ENCODE results near the gene NRXN2.
A peak's percentile ranks its signal among the peaks of the same experiment; 100 is the strongest.

NRXN2 gene

GRCh38 chr11:64696045-64696444, 27.0 kb downstream of the NRXN2 start:
- Mint-ChIP-seq H3K4me3 (no peak overlapping the region), H3K36me3 (no peaks in the 10 kb centered on the region), H3K4me1 (peaks cover 19 to 29% of the 10 kb centered on the region in 2 donors), H3K27me3 (peaks cover 26 to 42% of the 10 kb centered on the region in 2 donors), H3K27ac (no peak overlapping the region), H3K9me3 (no peaks in the 10 kb centered on the region)
- ATAC-seq (replicated peaks) (no peak), DNase-seq (no peak)

DNA sequence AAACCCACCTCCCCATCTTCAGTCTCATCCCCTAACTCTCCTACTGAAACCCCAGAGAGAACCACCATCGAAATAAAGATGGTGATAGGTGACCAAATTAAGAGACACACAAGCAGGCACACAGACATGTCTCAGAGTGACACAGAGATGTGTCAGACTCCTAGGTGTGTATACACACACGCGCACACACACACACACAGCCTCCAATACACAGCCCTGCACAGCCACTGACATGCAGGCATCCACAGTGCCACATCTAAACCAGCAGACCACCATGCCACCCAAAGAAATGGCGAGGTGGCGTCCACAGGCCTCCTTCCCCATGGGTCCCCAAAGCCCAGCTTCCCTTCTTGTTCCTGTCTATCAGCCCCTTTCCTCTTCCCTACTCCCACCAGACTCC, 27.4 kb downstream of the NRXN2 start:
- Mint-ChIP-seq H3K36me3 (no peaks in the 10 kb centered on the region), H3K4me1 (peaks cover 19 to 32% of the 10 kb centered on the region in 2 donors), H3K27me3 (peaks cover 21 to 37% of the 10 kb centered on the region in 2 donors), H3K27ac (no peak overlapping the region), H3K4me3 (no peak overlapping the region), H3K9me3 (no peaks in the 10 kb centered on the region)
- ATAC-seq (replicated peaks) = no peak
- DNase-seq = no peak

DNA sequence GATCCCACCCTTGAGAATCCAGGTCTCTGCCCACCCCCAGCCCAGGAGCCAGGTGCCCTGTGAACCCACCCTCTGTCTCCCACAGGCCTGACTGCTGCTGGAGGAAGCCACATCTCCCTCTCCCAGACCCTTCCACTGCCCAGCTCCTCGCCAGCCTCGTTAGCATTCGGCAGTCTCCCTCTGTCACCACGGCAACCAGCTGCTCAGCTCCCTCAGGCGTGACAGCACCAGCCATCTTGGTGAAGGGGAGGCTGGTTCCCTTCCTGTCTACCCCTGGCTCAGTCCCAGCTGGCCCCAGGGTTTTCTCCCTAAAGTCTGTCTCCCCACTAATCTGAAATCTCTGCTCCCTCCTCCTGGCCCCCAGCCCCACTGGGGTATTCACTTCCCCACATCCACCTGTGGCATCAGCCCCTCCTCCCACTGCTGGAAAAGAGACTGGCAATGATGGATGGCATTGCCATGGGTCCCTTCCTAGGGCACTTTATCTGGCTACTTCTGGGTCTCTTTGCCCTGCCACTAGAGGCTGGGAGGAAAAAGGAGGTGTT, 28.1 kb downstream of the NRXN2 start:
- peak; percentile 85 to 89 for ATAC-seq (replicated peaks)
- Mint-ChIP-seq H3K9me3 (no peaks in the 10 kb centered on the region), H3K36me3 (no peaks in the 10 kb centered on the region), H3K27ac (peak overlapping the region; percentile 48), H3K27me3 (peaks cover 19 to 34% of the 10 kb centered on the region in 2 donors), H3K4me3 (no peak overlapping the region), H3K4me1 (peaks cover 19 to 32% of the 10 kb centered on the region in 2 donors)
- DNase-seq = no peak

GRCh38 chr11:64694026-64694755, 28.8 kb downstream of the NRXN2 start:
- Mint-ChIP-seq H3K27ac (peak overlapping the region; percentile 48), H3K4me3 (no peak overlapping the region)

GRCh38 chr11:64692764-64693331, 30.1 kb downstream of the NRXN2 start:
- Mint-ChIP-seq H3K27me3 (peaks cover 19 to 34% of the 10 kb centered on the region in 2 donors), H3K9me3 (no peaks in the 10 kb centered on the region), H3K36me3 (no peaks in the 10 kb centered on the region), H3K4me3 (peak overlapping the region; percentile 61 to 66), H3K4me1 (peaks cover 27 to 51% of the 10 kb centered on the region in 2 donors), H3K27ac (peak overlapping the region; percentile 75)
- no peak for ATAC-seq (replicated peaks)
- no peak for DNase-seq

More at GRCh38 chr11:64694026-64694755, 28.8 kb downstream of the NRXN2 start:
- Mint-ChIP-seq H3K9me3 (no peaks in the 10 kb centered on the region), H3K27me3 (peaks cover 19 to 34% of the 10 kb centered on the region in 2 donors), H3K4me1 (peaks cover 19 to 37% of the 10 kb centered on the region in 2 donors), H3K36me3 (no peaks in the 10 kb centered on the region)
- ATAC-seq (replicated peaks) (no peak), DNase-seq (no peak)

DNA sequence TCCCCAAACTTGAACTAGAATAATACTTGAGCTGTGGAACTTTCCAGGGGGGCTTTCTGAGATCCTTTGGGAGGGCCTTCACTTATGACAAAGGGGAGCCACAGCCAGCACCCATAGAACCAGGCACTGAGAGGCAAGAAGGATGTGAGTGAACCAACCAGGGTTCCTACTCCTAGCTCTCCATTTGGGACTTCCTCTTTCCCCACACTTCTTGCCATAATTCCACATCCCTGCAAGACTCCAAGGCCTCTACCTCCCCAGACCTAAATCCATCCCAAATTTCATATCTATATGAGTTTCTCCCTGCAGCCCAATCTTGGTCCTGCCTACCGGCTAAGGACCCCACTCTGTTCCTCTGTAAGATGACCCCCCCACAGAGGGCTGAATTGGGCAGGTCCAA, 31.5 kb downstream of the NRXN2 start:
- Mint-ChIP-seq H3K9me3 (no peaks in the 10 kb centered on the region), H3K4me1 (peaks cover 28 to 54% of the 10 kb centered on the region in 2 donors), H3K4me3 (no peak overlapping the region), H3K27me3 (peaks cover 19 to 34% of the 10 kb centered on the region in 2 donors), H3K27ac (no peak overlapping the region), H3K36me3 (no peaks in the 10 kb centered on the region)
- ATAC-seq (replicated peaks) (no peak), DNase-seq (no peak)

- DNase-seq (no peak), ATAC-seq (replicated peaks) (no peak)
- H3K9me3 Mint-ChIP-seq = no peaks in the 10 kb centered on the region
- H3K27me3 Mint-ChIP-seq = peaks cover 19 to 34% of the 10 kb centered on the region in 2 donors
- peaks cover 26 to 52% of the 10 kb centered on the region in 2 donors for H3K4me1 Mint-ChIP-seq
- H3K36me3 Mint-ChIP-seq = no peaks in the 10 kb centered on the region
- H3K27ac Mint-ChIP-seq = no peak overlapping the region
- H3K4me3 Mint-ChIP-seq = no peak overlapping the region
Observed at GRCh38 chr11:64690235-64690634, 32.8 kb downstream of the NRXN2 start.

DNA sequence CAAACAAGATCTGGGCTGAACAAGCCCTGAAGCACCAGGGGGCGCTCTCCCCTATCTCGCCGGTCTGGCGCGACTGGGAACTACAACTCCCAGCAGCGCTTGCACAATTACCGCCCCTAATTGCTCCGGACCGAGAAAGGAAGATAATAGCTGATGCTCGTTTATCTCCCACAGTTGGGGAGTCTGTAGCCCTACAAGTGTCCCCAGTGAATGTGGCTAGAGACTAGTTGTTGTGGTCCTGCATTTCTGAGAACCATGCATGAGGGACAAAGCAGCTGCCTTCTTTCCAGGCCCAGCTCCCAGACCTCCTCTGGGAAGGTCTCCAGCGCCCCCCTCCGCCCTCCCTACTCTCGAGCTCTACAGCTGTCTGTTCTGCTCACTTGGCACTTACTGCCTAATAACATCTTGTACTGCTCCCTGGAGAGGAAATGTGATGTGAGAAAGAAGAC, 34.4 kb downstream of the NRXN2 start:
- H3K9me3 Mint-ChIP-seq = no peaks in the 10 kb centered on the region
- peak overlapping the region; percentile 66 to 72 for H3K4me3 Mint-ChIP-seq
- peak overlapping the region; percentile 0 for H3K27ac Mint-ChIP-seq
- ATAC-seq (replicated peaks) (peak; percentile 96 to 97), DNase-seq (peak; percentile 82)
- H3K27me3 Mint-ChIP-seq = peaks cover 19 to 22% of the 10 kb centered on the region in 2 donors
- no peaks in the 10 kb centered on the region for H3K36me3 Mint-ChIP-seq
- peaks cover 18 to 39% of the 10 kb centered on the region in 2 donors for H3K4me1 Mint-ChIP-seq

GRCh38 chr11:64687643-64688533, 35.1 kb downstream of the NRXN2 start:
- DNase-seq = no peak
- no peaks in the 10 kb centered on the region for H3K9me3 Mint-ChIP-seq
- H3K27me3 Mint-ChIP-seq = peaks cover 14 to 15% of the 10 kb centered on the region in 2 donors
- no peaks in the 10 kb centered on the region for H3K36me3 Mint-ChIP-seq
- H3K4me1 Mint-ChIP-seq = peaks cover 14 to 33% of the 10 kb centered on the region in 2 donors
- H3K4me3 Mint-ChIP-seq = peak overlapping the region; percentile 18 to 66
- peak overlapping the region; percentile 0 for H3K27ac Mint-ChIP-seq
- no peak for ATAC-seq (replicated peaks)

DNA sequence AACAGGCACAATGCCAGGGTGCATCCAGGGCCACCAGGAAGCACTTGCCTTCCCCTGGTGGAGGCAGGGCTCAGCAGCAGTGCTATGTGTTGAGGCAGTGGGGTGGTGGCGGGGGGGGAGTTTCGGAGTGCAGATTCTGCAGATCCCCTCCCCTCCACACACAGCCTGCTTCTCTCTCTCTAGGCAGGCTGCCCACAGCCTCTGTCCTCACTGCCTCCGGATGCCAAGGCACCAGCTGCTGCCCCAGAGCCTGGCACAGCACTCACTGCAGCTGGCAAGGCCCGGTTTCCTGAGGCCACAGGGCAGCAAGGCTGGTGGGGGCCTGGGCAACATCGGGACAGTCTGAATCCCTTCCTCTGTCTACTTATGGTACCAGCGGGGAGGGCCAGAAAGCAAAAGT, 35.8 kb downstream of the NRXN2 start:
- Mint-ChIP-seq H3K9me3 (no peaks in the 10 kb centered on the region), H3K27ac (no peak overlapping the region), H3K4me3 (no peak overlapping the region), H3K36me3 (no peaks in the 10 kb centered on the region), H3K27me3 (peaks cover 7 to 13% of the 10 kb centered on the region in 2 donors), H3K4me1 (peaks cover 9 to 26% of the 10 kb centered on the region in 2 donors)
- ATAC-seq (replicated peaks) (no peak), DNase-seq (no peak)

DNA sequence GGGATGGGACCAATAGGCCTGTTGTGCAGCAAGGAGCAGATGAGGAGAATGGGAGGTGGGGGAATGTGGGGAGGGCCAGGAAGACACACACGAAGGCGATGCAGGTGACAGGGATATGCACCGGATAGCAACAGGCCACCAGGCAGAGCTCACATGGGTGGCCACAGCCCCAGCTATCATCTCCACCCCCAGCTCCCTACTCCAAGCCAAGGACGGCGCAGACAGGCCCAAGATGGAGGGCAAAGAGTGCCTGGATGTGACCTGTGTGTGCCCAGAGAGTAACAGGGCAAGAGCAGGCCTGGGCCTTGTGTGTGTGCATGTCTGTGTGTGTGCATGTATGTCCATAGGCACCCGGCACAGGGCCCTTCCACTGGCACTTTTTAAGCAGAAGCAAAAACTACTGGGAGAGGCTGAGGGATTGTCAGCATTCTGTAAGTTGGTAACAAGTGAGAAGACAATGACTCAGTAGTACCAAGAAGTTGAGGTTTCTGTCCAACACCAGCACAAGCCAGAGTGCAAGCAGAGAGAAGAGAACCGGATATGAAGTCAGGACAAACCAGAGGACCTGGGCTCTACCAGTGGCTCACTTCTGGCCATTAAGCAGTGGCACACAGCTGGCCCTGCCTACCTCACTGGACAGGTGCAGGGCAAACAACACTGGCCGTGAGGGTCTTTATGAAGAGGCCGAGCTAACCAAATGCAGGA, 36.4 kb downstream of the NRXN2 start:
- Mint-ChIP-seq H3K4me3 (no peak overlapping the region), H3K9me3 (no peaks in the 10 kb centered on the region), H3K27ac (no peak overlapping the region), H3K27me3 (peaks cover under 1 to 9% of the 10 kb centered on the region in 2 donors), H3K4me1 (peaks cover 9 to 25% of the 10 kb centered on the region in 2 donors), H3K36me3 (no peaks in the 10 kb centered on the region)
- no peak for ATAC-seq (replicated peaks)
- no peak for DNase-seq

- ATAC-seq (replicated peaks) = no peak
- peaks cover 9 to 21% of the 10 kb centered on the region in 2 donors for H3K4me1 Mint-ChIP-seq
- DNase-seq = no peak
- H3K9me3 Mint-ChIP-seq = no peaks in the 10 kb centered on the region
- peaks cover 0 to 14% of the 10 kb centered on the region in 2 donors for H3K27me3 Mint-ChIP-seq
- H3K4me3 Mint-ChIP-seq = no peak overlapping the region
- H3K27ac Mint-ChIP-seq = no peak overlapping the region
- H3K36me3 Mint-ChIP-seq = no peaks in the 10 kb centered on the region
Observed at GRCh38 chr11:64685536-64685935, 37.5 kb downstream of the NRXN2 start.

GRCh38 chr11:64684357-64684756, 38.6 kb downstream of the NRXN2 start:
- DNase-seq = no peak
- H3K9me3 Mint-ChIP-seq = no peaks in the 10 kb centered on the region
- H3K27ac Mint-ChIP-seq = no peak overlapping the region
- H3K4me3 Mint-ChIP-seq = no peak overlapping the region
- no peak for ATAC-seq (replicated peaks)
- H3K4me1 Mint-ChIP-seq = peaks cover 9 to 18% of the 10 kb centered on the region in 2 donors
- H3K27me3 Mint-ChIP-seq = peaks cover 7 to 21% of the 10 kb centered on the region in 2 donors
- H3K36me3 Mint-ChIP-seq = no peaks in the 10 kb centered on the region

All from stimulated activated naive B cell treated with anti-CD40 and anti-IgM and Interleukin-4, amounts not matched to agents 10 μg/mL and 1 μg/mL and 100 μg/mL, for 72 hours (primary cell).